HG03060 (cell line): ENCODE results near the gene ARMC10.
"Not testable (repeated sequence)": the region's sequence is repeated elsewhere in the genome, so short reads cannot be mapped to it uniquely, and the experiment has no call there.

Experiments
- ATAC-seq: cut with Tn5 transposase; IDR thresholded peaks from one replicate; pipeline ENCODE4 v1.9.1; 2021; ENCODE audit warnings: low read depth, moderate number of reproducible peaks; ENCODE audit not compliant: unreplicated experiment

ARMC10 gene

GRCh38 chr7:103074519-103075336 lies at the start of gene ARMC10, which contains the start of gene FBXL13:
Gene ARMC10 (plus strand): TSS chr7:103075140. CDS start chr7:103075273, 133 bp downstream.
Gene FBXL13 (minus strand): TSS chr7:103074796.
- ATAC-seq = peak; percentile 80

GRCh38 chr7:103025341-103025740 lies 49.6 kb upstream of the ARMC10 start:
- no peak for ATAC-seq

DNA sequence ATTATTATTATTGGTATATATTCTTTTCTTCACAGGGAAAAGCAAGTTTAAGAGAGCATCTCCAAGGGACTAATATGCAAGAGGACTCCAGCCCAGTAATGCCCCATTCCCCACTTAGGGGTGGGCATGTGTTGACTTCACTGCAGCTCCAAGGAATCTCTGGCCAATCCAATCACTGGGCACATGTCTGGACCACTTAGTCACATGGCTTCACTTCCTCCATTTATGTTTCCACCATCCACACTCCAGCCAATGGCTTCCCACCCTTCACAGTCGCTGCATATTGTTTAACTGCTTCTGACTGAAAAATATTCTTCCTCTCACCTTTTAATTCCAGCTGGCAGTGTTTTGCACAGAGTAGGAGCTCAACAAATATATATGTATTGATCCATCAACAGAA lies 43.9 kb upstream of the ARMC10 start:
- no peak for ATAC-seq

DNA sequence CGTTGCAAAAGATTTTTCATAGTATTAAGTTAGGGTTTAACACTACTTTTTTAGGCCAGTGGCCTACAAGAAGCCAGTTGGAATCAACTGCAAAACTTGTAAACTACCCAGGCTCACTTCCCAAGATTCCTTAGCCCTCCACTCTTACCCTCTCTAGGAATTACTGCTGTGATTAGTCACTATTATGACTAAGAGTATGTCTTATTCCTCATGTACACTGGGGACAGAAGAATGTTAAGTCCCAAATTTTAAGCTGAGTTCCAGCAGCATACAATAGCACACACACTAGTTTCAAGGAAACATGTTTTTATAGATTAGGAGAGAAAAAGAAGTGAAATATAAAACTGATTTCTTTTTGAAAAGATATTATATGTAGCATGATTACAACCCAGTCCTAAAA lies 43.2 kb upstream of the ARMC10 start:
- ATAC-seq = no peak

GRCh38 chr7:103034318-103034717 lies 40.6 kb upstream of the ARMC10 start:
- not testable (repeated sequence) for ATAC-seq

GRCh38 chr7:103037476-103037822 lies 37.5 kb upstream of the ARMC10 start:
- ATAC-seq = no peak

DNA sequence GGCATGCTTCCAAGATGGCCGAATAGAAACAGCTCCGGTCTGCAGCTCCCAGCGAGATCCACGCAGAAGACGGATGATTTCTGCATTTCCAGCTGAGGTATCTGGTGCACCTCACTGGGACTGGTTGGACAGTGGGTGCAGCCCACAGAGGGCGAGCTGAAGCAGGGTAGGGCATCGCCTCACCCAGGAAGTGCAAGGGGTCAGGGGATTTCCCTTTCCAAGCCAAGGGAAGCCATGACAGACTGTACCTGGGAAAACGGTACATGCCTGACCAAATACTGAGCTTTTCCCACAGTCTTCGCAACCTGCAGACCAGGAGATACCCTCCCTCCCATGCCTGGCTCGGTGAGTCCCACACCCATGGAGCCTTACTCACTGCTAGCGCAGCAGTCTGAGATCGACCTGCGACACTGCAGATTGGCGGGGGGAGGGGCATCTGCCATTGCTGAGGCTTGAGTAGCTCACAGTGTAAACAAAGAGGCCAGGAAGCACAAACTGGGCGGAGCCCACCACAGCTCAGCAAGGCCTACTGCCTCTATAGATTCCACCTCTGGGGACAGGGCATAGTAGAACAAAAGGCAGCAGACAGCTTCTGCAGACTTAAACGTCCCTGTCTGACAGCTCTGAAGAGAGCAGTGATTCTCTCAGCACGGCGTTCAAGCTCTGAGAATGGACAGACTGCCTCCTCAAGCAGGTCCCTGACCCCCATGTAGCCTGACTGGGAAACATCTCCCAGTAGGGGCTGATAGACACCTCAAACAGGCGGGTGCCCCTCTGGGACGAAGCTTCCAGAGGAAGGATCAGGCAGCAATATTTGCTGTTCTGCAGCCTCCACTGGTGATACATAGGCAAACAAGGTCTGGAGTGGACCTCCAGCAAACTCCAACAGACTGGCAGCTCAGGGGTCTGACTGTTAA lies 36.9 kb upstream of the ARMC10 start:
- not testable (repeated sequence) for ATAC-seq

DNA sequence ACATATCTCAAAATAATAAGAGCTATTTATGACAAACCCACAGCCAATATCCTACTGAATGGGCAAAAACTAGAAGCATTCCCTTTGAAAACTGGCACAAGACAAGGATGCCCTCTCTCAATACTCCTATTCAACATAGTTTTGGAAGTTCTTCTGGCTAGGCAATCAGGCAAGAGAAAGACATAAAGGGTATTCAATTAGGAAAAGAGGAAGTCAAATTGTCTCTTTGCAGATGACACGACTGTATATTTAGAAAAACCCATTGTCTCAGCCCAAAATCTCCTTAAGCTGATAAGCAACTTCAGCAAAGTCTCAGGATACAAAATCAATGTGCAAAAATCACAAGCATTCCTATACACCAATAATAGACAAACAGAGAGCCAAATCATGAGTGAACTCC lies 33.1 kb upstream of the ARMC10 start:
- not testable (repeated sequence) for ATAC-seq

- ATAC-seq = no peak
These were observed 26.1 kb upstream of the ARMC10 start for GRCh38 chr7:103048833-103049232.

GRCh38 chr7:103051519-103051918 lies 23.4 kb upstream of the ARMC10 start:
- no peak for ATAC-seq

GRCh38 chr7:103056006-103056405 lies 18.9 kb upstream of the ARMC10 start:
- not testable (repeated sequence) for ATAC-seq

DNA sequence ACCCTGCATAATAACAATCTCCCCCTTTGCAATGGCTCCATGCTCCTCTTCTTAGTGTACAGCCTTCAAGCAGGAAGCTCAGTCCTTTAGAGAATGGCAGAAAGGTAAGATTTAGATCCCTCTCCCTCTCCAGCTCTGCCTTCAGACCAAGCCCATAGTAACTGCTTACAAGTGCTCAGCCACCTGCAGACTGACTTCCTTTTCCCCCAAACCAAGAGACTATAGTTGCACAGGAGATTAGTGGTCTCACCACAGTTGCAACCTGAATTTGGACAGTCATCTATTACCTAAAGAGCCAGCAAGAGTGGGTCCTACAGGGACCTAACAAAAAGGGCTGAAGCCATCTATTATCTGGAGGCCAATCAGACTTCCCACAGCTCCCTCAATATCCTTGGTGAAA lies 16.8 kb upstream of the ARMC10 start:
- no peak for ATAC-seq

DNA sequence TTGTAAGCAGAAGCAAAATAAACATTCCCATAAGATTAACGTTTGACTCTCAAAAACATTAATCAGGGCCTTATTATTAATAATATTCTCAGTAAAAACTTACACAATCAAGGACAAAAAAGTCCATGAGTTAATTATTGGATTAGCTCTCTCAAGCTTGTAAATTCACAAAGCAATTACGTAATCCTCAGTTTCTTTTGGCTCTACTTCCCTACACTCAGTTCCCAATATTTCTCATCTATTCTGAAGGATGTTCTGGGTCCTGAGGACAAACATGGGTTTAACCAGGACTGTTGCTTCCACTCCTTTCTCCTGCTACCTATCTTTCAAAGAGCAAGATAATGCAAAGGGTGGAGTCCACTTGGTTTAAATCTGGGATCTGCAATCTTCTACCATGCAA lies 15.5 kb upstream of the ARMC10 start:
- no peak for ATAC-seq

DNA sequence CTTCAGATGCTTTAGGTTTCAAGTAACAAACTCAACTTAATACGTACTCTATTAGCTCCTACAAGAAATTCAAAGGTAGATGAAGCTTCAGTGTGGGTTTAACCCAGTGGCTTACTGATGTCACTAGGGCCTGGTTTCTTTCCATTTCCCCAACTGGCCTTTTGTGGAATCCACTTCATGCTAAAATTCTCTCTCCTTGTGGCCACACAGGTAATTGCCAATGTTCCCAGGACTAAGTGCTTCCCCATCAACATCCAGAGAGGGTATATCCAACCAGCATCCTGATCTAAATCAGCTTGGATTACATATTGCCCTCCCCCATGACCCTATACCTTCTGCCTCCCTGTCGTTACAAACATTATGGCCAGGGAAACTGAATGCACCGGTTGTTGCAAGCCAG lies 11.0 kb upstream of the ARMC10 start:
- no peak for ATAC-seq

GRCh38 chr7:103065667-103066066 lies 9.3 kb upstream of the ARMC10 start:
- no peak for ATAC-seq

DNA sequence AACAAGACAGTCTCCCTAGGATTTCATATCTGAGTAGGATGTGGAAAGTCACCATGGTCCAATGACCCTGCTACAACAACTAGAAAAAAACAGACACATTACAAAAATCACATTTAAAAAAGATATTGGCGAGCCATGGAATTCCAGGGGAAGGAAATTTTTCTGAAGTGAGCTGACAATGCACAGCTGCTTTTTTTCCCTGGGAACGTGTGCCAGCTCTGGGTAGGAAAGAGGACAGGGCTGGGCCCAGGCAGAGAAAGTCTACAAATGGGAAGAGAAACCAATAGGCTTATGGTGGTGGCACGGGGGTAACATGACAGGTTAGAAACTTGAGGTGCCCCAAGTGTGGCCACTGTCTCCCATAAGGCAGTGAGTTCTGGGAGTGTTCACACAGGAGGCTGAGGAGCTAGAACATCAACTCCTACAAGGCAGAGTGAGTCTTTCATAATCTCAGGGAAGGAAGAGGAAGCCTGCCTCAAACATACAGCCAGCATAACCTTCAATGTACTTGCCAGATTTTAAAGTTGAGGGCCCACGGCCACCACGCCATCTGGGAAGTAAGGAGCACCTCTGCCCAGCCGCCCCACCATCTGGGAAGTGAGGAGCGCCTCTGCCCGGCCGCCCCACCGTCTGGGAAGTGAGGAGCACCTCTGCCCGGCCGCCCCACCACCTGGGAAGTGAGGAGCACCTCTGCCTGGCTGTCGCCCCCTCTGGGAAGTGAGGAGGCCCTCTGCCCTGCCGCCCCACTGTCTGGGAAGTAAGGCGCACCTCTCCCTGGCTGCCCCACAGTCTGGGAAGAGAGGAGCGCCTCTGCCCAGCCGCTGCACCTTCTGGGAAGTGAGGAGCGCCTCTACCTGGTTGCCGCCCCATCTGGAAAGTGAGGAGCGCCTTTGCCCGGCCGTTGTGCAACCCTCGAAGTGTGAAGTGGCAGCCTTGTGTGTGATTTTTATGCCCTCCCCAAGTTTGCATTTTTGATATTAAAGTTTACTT lies 6.2 kb upstream of the ARMC10 start:
- no peak for ATAC-seq

DNA sequence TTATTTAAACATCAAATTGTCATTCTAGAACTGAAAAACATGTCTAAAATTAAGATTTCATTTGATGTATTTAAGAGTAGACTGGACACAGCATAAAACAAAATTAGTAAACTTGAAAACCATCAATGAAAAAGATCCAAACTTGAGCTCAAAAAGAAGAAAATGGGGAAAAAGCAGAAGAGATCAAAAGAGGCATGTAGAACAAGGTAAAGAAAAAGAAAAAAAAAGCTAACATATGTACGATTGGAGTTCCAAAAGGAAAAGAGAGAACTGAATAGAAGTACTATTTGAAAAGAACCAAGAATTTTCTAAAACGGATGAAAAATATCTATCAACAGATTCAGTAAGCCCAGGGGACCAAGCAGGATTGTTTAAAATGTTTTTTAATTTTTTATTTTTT lies 3.9 kb upstream of the ARMC10 start:
- no peak for ATAC-seq

DNA sequence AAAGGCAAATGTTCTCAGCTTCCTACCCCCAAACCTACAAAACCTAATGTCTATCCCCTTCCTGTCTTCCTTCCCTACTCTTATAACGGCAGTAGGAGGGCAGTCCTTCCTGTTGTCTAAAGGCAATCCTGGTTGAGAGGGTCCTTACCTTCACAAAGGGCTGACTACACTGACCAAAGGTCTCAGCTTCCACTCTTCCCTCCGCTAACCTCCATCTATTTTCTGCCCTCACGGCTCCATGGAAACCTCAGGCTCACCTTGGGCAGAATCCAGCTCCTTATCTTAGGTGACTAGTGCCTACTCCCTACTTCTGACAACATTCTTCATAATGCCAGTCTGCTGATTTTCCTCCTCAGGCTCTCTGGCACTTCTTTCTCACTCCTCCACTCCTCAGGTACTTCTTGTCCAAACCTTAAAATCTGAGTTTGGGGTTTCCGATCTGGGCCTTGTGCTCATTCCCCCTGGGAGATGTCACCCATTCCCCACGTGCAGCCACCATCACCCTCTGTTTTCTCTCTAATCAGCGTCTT lies 886 bp upstream of the ARMC10 start:
- no peak for ATAC-seq

- ATAC-seq = peak; percentile 28
These were observed 488 bp downstream of the ARMC10 start for GRCh38 chr7:103075337-103075918.

DNA sequence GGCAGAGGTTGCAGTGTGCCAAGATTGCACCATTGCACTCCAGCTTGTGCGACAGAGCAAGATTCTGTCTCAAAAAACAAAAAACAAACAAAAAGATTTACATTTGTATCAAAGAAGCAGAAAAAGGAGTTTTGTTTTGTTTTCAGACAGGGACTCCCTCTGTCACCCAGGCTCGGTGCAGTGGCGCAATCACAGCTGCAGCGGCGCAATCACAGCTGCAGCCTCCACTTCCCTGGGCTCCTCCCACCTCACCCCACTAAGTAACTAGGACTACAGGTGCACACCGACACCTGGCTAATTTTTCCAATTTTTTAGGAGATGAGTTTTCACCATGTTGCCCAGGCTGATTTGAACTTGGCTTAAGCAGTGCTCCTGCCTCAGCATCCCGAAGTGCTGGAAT lies 1.8 kb downstream of the ARMC10 start:
- no peak for ATAC-seq
